ENCODE results near the gene AJAP1.

DNA sequence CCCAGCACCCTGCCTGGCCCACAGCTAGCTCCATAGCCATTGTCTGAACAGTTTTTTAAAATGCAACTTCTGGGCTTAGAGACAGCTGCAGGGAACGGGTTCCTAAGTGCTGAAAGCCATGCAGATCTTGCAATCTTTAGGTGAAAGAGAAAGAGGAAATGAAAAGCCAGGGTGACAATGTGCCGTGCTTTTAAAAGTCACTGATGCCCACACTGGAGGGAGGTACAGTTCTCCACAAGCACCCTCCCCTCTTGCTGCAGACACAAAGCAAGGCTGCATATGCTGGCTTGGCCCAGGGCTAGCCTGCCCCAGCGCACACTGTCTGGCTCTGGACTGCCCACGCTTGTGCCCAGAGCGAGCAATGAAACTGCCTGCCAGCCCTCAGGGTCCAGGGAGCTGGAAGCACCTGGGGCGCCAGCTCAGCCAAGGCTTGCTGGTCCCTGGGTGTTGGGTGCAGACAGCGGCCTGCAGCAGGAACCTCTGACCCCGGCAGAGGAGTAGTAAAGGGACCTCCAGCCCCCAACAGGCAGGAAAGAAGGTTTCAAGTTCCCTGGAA, 70.4 kb downstream of the AJAP1 start:
- TF ChIP-seq, protein P1, sequence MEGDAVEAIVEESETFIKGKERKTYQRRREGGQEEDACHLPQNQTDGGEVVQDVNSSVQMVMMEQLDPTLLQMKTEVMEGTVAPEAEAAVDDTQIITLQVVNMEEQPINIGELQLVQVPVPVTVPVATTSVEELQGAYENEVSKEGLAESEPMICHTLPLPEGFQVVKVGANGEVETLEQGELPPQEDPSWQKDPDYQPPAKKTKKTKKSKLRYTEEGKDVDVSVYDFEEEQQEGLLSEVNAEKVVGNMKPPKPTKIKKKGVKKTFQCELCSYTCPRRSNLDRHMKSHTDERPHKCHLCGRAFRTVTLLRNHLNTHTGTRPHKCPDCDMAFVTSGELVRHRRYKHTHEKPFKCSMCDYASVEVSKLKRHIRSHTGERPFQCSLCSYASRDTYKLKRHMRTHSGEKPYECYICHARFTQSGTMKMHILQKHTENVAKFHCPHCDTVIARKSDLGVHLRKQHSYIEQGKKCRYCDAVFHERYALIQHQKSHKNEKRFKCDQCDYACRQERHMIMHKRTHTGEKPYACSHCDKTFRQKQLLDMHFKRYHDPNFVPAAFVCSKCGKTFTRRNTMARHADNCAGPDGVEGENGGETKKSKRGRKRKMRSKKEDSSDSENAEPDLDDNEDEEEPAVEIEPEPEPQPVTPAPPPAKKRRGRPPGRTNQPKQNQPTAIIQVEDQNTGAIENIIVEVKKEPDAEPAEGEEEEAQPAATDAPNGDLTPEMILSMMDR (IDR thresholded peaks at IDR 0.05; ENCODE audit: low read depth, low read length) = no peak
- TF ChIP-seq, protein P2, sequence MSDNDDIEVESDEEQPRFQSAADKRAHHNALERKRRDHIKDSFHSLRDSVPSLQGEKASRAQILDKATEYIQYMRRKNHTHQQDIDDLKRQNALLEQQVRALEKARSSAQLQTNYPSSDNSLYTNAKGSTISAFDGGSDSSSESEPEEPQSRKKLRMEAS (IDR thresholded peaks at IDR 0.05; ENCODE audit: low read depth, low read length) = no peak
- peak; percentile 13; the same call in 1 of the 2 replicates for TF ChIP-seq MYC (IDR thresholded peaks at IDR 0.05; ENCODE audit: low read depth, low read length)
